Central memory CD4-positive, alpha-beta T cell (primary cell): ENCODE data around the gene SIL1.
"Not testable (repeated sequence)": the region's sequence is repeated elsewhere in the genome, so short reads cannot be mapped to it uniquely, and the experiment has no call there.

Experiments
- DNase-seq: peaks from one replicate; pipeline ENCODE4 v3.0.0; 2022

Gene SIL1

DNA sequence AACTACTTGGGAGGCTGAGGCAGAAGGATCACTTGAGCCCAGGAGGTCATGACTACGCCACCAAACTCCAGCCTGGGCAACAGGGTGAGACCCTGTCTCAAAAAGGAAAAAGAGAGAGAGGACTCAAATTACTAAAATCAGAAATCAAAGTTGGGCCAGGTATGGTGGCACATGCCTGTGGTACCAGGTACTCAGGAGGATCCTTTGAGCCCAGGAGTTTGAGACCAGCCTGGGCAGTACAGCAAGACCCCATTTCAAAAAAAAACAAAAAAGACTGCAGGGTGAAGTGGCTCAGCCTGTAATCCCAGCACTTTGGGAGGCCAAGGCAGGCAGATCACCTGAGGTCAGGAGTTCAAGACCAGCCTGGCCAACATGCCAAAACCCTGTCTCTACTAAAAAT lies 23.8 kb downstream of the SIL1 start:
- not testable (repeated sequence) for DNase-seq

DNA sequence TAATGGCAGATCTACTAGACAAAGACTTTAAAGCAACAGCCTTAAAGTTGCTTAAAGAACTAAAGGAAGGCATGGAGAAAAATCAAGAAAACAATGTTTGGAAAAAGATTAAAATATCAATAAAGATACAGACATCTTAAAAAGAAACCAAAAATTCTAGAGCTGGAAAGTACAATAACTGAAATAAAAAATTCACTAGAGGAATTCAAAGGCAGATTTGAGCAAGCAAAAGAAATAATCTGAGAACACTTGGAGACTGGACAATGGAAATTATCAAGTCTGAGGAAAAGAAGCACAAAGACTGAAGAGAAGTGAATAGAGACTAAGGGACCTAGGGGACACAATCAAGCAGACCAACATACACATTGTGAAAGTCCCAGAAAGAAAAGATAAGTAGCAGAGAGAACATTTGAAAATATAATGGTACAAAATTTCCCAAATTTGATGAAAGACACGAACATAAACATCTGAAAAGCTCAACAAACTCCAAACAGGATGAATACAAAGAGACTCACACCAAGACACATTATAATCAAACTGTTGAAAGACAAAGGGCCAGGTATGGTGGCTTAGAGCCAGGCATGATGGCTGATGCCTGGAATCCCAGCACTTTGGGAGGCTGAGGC lies 26.3 kb downstream of the SIL1 start:
- no peak for DNase-seq

DNA sequence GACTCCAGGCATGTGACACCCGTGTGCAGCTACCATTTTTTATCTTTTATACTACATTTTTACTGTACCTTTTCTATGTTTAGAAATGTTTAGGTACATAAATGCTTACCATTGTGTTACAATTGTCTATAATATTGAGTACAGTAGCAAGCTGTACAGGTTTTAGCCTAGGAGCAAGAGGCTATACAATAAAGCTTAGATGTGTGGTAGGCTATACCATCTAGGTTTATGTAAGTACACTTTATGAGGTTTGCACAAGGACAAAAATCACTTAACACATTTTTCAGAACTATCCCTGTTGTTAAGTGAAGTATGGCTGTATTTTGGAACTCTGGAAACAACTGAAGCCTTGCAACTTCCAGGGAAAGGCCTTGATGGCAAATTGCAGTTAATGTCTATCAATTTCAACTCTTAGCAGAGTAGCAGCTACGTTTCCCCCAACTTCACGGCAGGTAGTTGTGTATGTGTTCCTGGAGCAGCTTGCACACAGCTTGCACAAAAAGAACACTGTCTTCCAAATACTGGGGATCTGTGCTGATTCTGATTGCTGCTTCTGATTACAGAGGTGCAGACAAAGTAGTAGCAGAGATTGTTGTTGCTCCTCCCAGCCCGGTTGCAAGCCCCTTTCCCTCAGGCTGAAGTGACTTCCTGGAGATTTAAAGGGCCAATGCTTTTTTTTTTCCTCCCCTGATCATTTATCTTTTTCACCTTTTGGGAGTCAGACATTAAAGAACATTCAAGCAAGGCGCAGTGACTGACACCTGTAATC lies 30.0 kb downstream of the SIL1 start:
- no peak for DNase-seq

DNA sequence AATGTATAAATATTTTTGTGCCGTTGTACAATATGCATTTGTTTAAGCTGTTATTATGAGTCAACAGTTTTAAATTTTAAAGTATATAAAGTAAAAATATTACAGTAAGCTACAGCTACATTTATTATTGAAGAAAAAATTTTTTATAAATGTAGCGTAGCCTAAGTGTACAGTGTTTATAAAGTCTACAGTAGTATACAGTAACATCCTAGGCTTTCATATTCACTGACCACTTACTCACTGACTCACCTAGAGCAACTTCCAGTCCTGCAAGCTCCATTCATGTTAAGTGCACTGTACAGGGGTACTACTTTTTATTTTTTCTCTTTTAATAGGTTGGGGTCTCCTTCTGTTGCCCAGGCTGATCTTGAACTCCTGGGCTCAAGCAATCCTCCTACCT lies 30.6 kb downstream of the SIL1 start:
- no peak for DNase-seq

DNA sequence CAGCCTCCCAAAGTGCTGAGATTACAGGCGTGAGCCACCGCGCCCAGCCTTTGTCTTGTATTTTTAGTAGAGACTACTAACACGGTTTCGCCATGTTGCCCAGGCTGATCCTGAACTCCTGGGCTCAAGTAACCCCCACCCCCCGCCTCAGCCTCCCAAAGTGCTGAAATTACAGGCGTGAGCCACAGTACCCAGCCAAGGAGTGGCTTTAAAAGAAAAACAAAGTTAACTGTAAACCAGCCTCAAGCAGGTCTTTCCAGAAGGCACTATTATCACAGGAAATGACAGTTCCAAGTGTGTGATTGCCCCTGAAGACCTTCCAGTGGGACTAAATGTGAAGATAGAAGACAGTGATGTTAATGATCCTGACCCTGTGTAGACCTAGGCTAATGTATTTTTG lies 31.1 kb downstream of the SIL1 start:
- DNase-seq, result no peak

GRCh38 chr5:139164897-139165296 lies 33.3 kb downstream of the SIL1 start:
- not testable (repeated sequence) for DNase-seq

DNA sequence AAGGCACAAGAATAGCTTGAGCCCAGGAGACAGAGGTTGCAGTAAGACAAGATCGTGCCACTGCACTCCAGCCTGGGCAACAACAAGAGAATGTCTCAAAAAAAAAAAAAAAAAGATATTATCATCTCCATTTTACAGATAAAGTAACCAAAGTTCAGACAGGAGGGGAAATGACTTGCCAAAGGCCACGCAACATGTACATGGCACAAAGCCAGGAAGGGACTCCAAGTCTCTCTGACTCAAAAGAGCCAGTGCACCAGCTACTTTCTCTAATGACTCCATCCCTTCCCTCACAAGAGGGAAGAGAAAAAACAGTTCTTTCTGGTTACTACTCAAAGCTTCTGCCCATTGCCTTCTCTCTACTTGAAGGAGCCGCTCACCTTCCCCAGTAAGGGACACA lies 34.1 kb downstream of the SIL1 start:
- DNase-seq, result no peak

DNA sequence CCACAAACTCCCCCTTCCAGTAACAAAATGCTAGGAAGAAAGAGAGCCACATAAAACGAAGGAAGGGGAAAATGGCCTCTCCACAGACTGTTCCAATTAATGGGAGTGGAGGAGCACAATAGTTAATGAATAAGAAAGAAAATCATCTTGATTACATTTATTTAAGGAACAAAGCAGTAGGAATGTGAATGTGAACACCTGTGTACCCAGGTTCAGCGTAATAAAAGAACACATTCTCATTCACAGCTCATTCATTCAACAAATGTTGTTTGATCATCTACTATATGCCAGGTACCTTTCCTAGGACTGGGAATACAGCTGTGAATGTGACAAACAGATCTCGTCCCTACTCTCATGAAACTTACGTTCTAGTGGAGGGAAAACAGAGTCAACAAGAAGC lies 35.7 kb downstream of the SIL1 start:
- DNase-seq, result no peak

DNA sequence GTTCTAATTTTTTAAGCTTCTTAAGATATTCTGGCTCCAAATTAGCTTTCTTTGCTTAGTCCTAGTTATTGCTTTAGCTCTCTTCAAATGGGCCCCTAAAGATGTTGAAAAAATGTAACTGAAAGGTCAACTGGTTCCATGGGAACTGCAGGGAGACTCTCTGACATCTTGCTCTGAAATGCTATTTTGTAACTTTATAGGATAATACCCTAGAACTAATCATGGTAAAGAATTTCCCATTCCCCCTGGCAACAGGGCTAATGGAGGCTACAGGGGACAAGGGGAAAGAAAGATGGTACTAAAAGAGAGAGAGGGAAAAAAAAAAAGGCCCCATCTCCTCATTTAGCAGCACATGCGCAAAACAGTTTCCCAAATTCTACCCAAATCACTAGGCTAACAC lies 39.4 kb downstream of the SIL1 start:
- DNase-seq, result no peak

DNA sequence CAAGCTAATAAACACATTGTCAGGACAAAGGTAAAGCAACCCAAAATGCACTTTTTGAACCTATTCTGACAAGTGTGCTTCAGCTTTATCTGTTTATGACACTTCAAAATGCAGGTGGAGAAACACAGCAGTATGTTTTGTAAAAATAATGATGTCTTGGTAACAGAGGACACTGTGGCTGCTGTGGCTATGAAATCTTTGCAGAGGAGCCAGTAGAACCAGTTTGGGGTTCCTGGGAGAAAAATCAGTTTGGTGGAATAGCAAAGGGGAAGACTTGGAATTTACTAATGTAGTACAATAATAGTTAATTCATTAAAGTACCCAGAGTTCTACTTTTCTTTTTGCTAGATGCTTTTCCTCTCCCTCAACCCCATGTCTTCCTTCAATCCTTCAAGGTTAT lies 40.6 kb downstream of the SIL1 start:
- no peak for DNase-seq

- no peak for DNase-seq
These were observed 41.4 kb downstream of the SIL1 start for GRCh38 chr5:139156814-139157213.

DNA sequence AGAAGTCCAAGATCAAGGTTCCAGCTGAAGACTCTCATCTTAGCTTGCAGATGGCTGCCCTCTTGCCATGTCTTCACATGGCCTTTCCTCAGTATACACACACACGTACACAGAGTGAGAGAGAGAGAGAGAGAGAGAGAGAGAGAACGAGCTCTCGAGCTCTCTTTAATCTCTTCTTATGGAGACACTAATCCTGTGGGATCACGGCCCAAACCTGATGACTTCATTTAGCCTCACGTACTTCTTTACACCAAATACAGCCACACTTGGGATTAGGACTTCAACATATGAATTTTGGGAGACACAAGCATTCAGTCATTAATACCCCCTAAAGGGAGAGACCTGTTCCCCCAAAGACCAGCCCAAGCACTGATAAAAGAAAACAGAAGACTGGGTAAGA lies 42.8 kb downstream of the SIL1 start:
- no peak for DNase-seq

DNA sequence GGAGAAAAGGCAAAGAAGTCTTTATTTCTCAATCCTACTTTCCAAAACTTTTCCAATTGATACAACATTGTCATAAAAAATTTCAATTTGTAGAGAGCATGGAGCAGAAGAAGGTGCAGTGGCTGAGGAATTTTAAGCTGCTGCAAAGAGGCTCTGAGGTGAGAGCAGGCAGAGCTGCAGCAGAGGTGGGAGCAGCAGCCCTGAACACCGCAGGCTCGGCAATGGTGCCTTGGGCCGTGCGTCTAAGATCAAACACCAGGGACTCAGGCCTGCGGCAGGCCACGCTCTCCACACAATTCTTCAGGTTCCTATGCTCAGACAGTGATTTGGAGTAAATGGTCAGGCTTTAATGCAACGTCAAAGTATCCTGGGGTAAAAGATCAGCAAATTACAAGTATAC lies 46.3 kb downstream of the SIL1 start:
- no peak for DNase-seq

DNA sequence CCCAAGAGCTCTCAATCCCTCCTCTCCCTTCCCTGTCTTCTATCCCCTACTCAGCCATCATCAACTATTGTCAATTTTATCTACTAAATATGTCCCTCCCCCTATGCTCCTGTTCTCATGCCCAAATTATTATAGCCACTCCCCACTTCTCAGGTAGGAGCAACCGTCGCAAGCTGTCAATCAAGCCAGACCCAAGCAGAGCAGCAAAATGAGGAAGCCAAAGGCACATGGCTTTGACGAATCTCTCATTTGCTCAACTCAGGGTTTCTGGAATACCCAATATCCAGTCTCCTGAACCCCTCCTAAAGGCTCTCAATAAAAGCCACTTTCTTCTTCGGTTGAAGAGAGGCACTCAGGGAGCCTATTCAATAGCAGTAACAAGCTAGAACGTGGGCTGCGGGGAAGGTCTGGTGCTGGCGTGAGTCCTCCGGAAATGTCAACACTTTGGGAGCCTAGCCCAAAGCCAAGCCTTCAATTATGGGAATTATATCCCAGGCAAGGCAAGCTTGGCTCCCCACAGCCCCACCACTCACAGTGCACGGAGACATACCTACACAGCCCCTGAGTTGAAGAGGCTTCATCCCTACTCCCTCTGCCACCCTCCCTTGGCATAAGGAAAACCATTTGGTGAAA lies 47.7 kb downstream of the SIL1 start:
- DNase-seq, result no peak

DNA sequence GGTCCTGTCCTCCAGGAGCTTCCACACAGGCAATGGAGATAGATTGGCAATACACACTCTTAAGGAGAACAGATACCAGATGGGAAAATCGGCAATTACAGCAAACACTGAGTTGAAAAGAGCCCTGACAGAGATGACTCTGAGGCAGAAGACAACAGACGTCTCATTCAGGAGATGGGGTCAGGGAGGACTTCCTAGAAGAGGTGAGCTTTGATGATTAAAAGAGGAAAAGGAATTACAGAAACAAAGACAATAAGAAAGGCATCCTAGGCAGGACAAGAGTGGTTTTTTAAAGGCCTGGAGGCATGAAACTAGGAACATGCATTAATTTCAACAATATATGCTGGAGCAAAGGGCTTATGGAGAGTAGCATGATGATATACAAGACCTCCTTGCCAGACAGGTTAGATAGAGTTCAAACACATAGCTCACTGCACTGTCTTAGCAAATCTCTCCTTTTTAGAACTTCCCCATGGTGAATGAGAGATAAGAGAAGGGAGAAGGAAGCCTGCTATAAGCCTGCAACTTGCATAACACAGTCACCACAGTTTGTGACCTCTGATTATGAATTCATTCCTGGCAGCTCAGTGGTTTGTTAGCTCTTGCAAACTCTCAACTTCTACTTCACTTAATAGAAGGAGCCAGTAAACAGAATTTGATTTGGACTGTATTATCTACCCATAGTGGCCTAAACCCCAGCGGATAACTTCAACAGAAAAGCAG lies 48.5 kb downstream of the SIL1 start:
- no peak for DNase-seq

DNA sequence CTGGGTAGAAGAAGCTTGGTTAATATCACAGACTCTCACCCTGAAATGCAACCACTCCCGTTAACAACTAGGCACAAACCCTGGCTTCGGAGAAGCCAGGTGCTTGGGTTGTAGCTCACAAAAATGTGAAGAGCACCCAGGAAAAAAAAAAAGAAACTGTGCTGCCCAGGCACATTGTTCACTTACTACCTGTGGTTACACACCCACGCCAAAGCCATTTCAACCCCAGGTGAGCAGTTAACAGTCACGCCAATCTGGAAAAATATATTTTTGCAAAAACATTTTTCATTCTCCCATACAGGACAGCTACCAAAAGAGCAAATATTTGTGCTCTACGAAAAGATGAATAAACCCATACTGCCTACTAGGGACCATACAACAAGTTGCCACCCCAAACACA lies 49.2 kb downstream of the SIL1 start:
- no peak for DNase-seq

DNA sequence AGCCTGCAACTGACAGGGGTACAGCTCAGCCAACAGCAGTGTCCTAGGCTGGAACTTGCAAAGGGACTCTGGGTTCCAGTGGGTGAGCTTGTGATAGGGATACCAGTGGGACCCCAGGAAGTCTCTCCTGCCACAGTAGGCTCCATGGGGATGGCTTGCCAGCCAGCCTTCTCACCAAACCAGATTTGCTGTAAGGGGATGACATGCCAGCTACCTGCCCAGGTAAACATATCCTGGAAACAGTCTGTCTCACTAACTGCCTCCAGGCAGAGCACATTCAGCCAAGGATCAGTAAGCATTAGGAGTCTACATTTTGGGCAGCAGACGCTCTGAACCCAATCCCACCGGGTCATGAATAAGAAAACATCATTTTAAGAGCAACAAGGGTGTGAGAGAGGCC lies 49.9 kb downstream of the SIL1 start:
- no peak for DNase-seq

- DNase-seq, result no peak
These were observed 50.6 kb downstream of the SIL1 start for GRCh38 chr5:139147483-139148087.

- DNase-seq, result no peak
These were observed 51.2 kb downstream of the SIL1 start for GRCh38 chr5:139146809-139147482.

DNA sequence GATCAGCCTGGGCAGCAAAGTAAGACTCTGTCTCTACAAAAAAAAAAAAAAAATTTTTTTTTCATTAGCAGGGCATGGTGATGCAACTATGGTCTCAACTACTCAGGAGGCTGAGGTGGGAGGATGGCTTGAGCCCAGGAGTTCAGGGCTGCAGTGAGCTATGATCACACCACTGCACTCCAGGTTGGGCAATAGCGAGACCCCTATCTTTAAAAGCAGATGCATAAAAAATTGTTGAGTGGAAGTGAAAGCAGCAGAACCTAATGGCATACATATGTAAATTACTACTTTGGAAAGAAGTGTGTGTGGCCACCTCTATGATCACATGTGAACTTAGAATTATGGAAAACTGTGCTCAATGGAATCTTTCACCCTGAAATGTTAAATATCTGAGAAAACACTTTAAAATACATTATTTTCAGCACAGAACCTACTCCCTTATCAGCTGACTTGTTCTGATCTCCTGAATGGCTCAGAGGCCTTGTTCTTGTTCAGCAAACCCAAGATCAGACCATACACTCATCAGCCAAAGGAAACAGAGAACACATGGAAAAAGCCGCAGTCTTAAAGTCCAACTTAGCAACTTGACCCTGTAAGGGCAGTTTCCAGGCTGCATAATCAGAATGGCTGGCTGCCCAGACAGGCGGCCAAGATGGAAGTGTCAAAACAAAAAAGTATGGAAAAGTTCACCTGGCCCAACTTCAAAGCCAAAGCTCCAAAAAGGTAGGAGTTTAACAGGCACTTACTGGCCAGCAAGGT lies 56.5 kb downstream of the SIL1 start:
- no peak for DNase-seq

GRCh38 chr5:139140591-139141071 lies 57.5 kb downstream of the SIL1 start:
- no peak for DNase-seq

DNA sequence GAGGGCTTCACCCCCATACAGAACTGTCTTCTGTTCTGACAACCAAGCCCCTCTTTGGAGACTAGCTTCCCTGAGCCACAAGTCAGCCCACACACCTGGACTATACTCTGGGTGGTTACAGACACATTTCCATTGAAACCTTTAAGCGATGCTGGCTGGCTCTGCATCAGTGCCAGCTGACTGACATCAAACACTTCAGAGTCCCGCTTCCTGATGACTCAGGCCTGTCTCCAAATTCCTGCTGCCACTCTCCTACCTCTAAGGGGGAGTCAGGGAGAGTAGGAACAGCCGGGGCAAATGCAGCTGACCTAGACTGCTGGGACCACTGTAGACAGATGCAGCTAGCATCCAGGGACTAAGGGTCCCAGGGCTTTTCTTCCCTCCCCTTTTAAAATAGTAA lies 59.4 kb downstream of the SIL1 start:
- DNase-seq, result no peak
